Measurements from ENCODE around the gene KCNIP1.

- TF ChIP-seq CTCF (IDR thresholded peaks at IDR 0.05; ENCODE audit: insufficient read depth, low read length): no peak
- TF ChIP-seq POLR2AphosphoS5 (IDR thresholded peaks at IDR 0.05; ENCODE audit: low read depth): no peak
- TF ChIP-seq GABPA (IDR thresholded peaks at IDR 0.05; ENCODE audit: low read depth): no peak
Observed at GRCh38 chr5:170761708-170762066, 257.9 kb downstream of the KCNIP1 start.

Data from HL-60 (cell line).